ENCODE data around the gene KLK4.
"Not testable (repeated sequence)": the region's sequence is repeated elsewhere in the genome, so short reads cannot be mapped to it uniquely, and the experiment has no call there.

KLK4 gene

GRCh38 chr19:50912727-50913716 is 1.8 kb upstream of the KLK4 start:
- DNase-seq = no peak

- no peak for DNase-seq
These were observed 956 bp upstream of the KLK4 start for GRCh38 chr19:50912102-50912599.

- DNase-seq = no peak
These were observed 473 bp downstream of the KLK4 start for GRCh38 chr19:50910722-50911121.

- peak; percentile 13 for DNase-seq
These were observed 1.7 kb downstream of the KLK4 start for GRCh38 chr19:50909240-50910070.

- no peak for DNase-seq
These were observed 2.9 kb downstream of the KLK4 start for GRCh38 chr19:50908336-50908735.

GRCh38 chr19:50906217-50906616 is 5.0 kb downstream of the KLK4 start:
- DNase-seq = peak; percentile 27

GRCh38 chr19:50902640-50903039 is 8.6 kb downstream of the KLK4 start:
- DNase-seq = no peak

- no peak for DNase-seq
These were observed 11.6 kb downstream of the KLK4 start for GRCh38 chr19:50899569-50899968.

GRCh38 chr19:50898018-50898417 is 13.2 kb downstream of the KLK4 start:
- DNase-seq = no peak

- no peak for DNase-seq
These were observed 13.6 kb downstream of the KLK4 start for GRCh38 chr19:50897612-50898011.

- no peak for DNase-seq
These were observed 14.0 kb downstream of the KLK4 start for GRCh38 chr19:50897191-50897607.

- no peak for DNase-seq
These were observed 14.5 kb downstream of the KLK4 start for GRCh38 chr19:50896591-50897190.

- not testable (repeated sequence) for DNase-seq
These were observed 15.1 kb downstream of the KLK4 start for GRCh38 chr19:50896089-50896590.

- no peak for DNase-seq
These were observed 16.5 kb downstream of the KLK4 start for GRCh38 chr19:50894478-50895356.

GRCh38 chr19:50893047-50893736 is 18.0 kb downstream of the KLK4 start:
- DNase-seq = no peak

- no peak for DNase-seq
These were observed 20.0 kb downstream of the KLK4 start for GRCh38 chr19:50891253-50891625.

GRCh38 chr19:50890422-50891252 is 20.6 kb downstream of the KLK4 start:
- no peak for DNase-seq

- no peak for DNase-seq
These were observed 21.6 kb downstream of the KLK4 start for GRCh38 chr19:50889638-50890037.

- DNase-seq = no peak
These were observed 29.0 kb downstream of the KLK4 start for GRCh38 chr19:50882188-50882587.

GRCh38 chr19:50880241-50880640 is 31.0 kb downstream of the KLK4 start:
- DNase-seq = no peak

All from CD4-positive, alpha-beta T cell treated with Interleukin-17A for 4 hours (primary cell).